T-helper 2 cell treated with Interferon-gamma antibody and Interleukin-4, amounts not matched to agents 5 μg/mL and 100 μg/mL, for 36 hours (primary cell): ENCODE results near the gene PTPN1.
"Not testable (repeated sequence)": the region's sequence is repeated elsewhere in the genome, so short reads cannot be mapped to it uniquely, and the experiment has no call there.

Source experiments
- DNase-seq: peaks from one replicate; pipeline ENCODE4 v3.0.0; 2021; ENCODE audit warnings: low spot score
- H3K27ac Mint-ChIP-seq: one replicate; pipeline ENCODE4 v1.8.0; 2021; ENCODE audit warnings: mild to moderate bottlenecking, mixed read lengths
- H3K27me3 Mint-ChIP-seq: one replicate; pipeline ENCODE4 v1.8.0; 2021; ENCODE audit warnings: low read depth, mixed read lengths
- H3K36me3 Mint-ChIP-seq: one replicate; pipeline ENCODE4 v1.8.0; 2021; ENCODE audit warnings: low read depth, mixed read lengths
- H3K4me1 Mint-ChIP-seq: one replicate; pipeline ENCODE4 v1.8.0; 2021; ENCODE audit warnings: low read depth, mixed read lengths
- H3K4me3 Mint-ChIP-seq: one replicate; pipeline ENCODE4 v1.8.0; 2022; ENCODE audit warnings: mild to moderate bottlenecking, moderate library complexity, mixed read lengths
- H3K9me3 Mint-ChIP-seq: one replicate; pipeline ENCODE4 v1.8.0; 2021; ENCODE audit warnings: mixed read lengths

The PTPN1 gene

DNA sequence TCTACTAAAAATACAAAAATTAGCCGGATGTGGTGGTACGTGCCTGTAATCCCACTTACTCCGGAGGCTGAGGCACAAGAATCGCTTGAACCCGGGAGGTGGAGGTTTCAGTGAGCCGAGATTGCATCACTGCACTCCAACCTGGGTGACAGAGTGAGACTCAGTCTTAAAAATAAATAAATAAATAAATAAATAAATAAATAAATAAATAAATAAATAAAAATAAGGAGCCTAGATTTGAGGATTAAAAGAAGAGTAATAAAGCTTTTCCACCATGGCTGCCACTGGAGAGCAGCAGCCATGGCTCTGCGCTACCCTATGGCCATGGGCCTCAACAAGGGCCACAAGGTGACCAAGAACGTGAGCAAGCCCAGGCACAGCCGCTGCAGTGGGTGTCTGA is 110.3 kb downstream of the PTPN1 start:
- not testable (repeated sequence) for H3K36me3 Mint-ChIP-seq, H3K27ac Mint-ChIP-seq

DNA sequence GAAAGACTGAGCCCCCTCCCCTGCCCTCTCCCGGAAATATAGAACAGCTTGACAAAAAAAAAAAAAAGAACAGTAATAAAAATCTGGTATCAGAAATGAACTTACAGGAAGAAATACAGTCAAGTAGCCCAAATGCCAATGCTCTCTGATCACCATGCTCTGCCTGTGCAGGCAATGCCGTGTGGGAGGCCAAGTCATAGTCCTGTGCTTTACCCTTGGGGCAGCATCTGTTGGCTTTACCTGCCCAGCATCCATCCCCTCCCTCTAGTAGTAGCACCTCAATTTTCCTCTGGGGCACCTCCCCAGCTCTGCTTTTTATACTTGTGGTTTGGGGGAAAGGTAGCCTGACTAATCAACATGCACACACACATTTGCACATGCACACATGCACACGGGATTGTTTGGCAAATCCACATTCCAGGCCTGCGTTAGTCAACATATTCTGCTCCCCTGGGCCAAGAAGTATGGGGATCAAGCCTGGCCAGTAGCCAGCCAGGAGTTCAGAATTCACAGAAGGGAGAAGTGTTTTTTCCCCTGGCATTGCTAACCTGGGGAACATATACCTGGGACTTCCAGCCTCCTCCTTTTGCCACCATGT is 111.0 kb downstream of the PTPN1 start:
- Mint-ChIP-seq H3K4me1 (no peaks in the 10 kb centered on the region), H3K27me3 (no peaks in the 10 kb centered on the region), H3K9me3 (peaks cover 13% of the 10 kb centered on the region), H3K4me3 (no peak overlapping the region), H3K27ac (no peak overlapping the region), H3K36me3 (no peaks in the 10 kb centered on the region)
- no peak for DNase-seq

More for the DNA sequence above, 110.3 kb downstream of the PTPN1 start:
- not testable (repeated sequence) for DNase-seq, H3K4me1 Mint-ChIP-seq, H3K27me3 Mint-ChIP-seq, H3K4me3 Mint-ChIP-seq
- peaks cover 13% of the 10 kb centered on the region for H3K9me3 Mint-ChIP-seq

GRCh38 chr20:50624351-50625016 is 114.3 kb downstream of the PTPN1 start:
- Mint-ChIP-seq H3K4me1 (no peaks in the 10 kb centered on the region), H3K4me3 (no peak overlapping the region), H3K9me3 (peaks cover 11% of the 10 kb centered on the region), H3K27me3 (no peaks in the 10 kb centered on the region), H3K27ac (no peak overlapping the region), H3K36me3 (no peaks in the 10 kb centered on the region)
- DNase-seq: no peak

GRCh38 chr20:50625986-50626677 is 115.9 kb downstream of the PTPN1 start:
- H3K9me3 Mint-ChIP-seq: peaks cover 3% of the 10 kb centered on the region
- no peak overlapping the region for H3K4me3 Mint-ChIP-seq
- no peaks in the 10 kb centered on the region for H3K4me1 Mint-ChIP-seq
- no peak for DNase-seq
- no peaks in the 10 kb centered on the region for H3K36me3 Mint-ChIP-seq
- H3K27me3 Mint-ChIP-seq: no peaks in the 10 kb centered on the region
- H3K27ac Mint-ChIP-seq: no peak overlapping the region

DNA sequence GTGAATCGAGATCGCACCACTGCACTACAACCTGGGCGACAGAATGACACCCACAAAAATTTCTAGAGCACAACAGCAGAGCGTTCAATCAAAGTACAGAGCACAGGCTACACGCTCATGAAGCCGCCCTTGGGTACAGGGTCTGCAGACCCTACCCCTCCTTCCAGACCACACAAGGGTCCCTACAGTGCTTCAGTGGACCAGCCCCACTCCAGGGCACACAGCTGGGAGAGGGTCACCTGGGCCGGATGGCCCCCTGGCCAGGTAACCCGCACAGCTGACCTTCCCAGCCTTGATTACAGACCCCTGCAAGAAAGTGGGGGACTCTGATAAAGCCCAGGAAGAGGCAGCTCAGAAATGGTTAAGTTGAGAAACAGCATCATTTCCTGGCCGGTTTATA is 117.6 kb downstream of the PTPN1 start:
- no peaks in the 10 kb centered on the region for H3K36me3 Mint-ChIP-seq
- no peaks in the 10 kb centered on the region for H3K4me1 Mint-ChIP-seq
- H3K4me3 Mint-ChIP-seq: no peak overlapping the region
- no peak overlapping the region for H3K27ac Mint-ChIP-seq
- no peaks in the 10 kb centered on the region for H3K27me3 Mint-ChIP-seq
- DNase-seq: no peak
- no peaks in the 10 kb centered on the region for H3K9me3 Mint-ChIP-seq

GRCh38 chr20:50628332-50628731 is 118.1 kb downstream of the PTPN1 start:
- no peak overlapping the region for H3K4me3 Mint-ChIP-seq

DNA sequence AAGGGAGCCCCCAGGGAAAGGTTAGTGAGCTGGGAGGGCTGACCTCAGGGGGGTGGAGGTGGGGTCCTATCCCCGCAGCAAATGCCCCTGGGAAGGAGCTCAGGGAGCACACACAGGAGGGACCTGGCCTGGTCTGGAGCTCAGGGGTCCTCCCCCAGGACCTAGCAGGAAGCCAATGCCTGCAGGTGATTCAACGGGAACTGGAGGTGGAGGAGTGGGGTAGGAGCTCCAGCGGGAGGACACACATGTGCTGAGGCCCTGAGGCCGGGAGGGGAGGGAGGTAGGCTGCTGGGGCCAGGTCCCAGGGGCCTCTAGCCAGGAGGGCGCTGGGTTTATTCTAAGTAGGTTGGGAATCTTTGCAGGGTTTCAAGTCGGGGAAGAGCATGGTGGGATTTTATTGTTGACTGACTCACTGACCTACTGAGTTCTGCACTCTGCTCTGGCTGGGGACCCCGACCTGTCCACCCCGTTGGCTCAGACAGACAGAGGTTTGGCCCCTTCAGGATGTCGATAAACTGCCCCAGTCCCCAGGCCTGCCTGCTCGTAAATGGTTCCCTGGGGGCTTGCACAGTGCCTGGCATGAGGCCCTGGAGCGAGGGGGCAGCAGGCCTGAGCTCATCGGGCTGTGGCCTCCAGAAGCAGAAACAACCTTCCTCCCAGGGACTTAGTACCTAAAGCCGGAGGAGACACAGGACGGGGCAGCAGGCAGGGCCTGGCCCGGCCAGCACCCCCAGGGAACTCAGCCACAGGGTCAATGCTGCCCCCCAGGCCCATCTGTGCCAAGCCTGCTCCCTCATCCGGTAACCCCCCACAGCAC is 118.9 kb downstream of the PTPN1 start:
- Mint-ChIP-seq H3K9me3 (no peaks in the 10 kb centered on the region), H3K27ac (no peak overlapping the region), H3K4me1 (no peaks in the 10 kb centered on the region), H3K27me3 (no peaks in the 10 kb centered on the region), H3K4me3 (no peak overlapping the region), H3K36me3 (no peaks in the 10 kb centered on the region)
- no peak for DNase-seq

More at GRCh38 chr20:50628332-50628731, 118.1 kb downstream of the PTPN1 start:
- H3K36me3 Mint-ChIP-seq: no peaks in the 10 kb centered on the region
- no peaks in the 10 kb centered on the region for H3K4me1 Mint-ChIP-seq
- no peak for DNase-seq
- no peaks in the 10 kb centered on the region for H3K9me3 Mint-ChIP-seq
- H3K27ac Mint-ChIP-seq: no peak overlapping the region
- H3K27me3 Mint-ChIP-seq: no peaks in the 10 kb centered on the region

DNA sequence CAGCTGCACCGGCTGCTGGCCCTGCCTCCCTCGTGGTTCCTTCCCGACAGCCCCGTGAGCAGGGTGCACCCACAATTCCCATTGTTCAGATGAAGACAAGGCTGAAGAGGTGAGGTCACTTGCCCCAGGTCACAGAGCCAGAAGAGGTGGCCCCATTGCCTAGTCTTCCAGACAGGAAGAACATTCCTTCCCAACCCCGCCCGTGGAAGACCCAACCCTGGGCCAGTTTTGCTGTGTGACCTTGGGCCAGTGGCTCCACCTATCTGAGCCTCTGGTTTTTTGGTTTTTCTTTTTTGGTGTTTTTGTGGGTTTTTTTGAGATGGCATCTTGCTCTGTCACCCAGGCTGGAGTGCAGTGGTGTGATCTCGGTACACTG is 119.5 kb downstream of the PTPN1 start:
- Mint-ChIP-seq H3K4me3 (no peak overlapping the region), H3K36me3 (no peaks in the 10 kb centered on the region), H3K27ac (no peak overlapping the region), H3K4me1 (no peaks in the 10 kb centered on the region), H3K27me3 (peaks cover 4% of the 10 kb centered on the region), H3K9me3 (no peaks in the 10 kb centered on the region)
- no peak for DNase-seq

- Mint-ChIP-seq H3K9me3 (no peaks in the 10 kb centered on the region), H3K27me3 (peaks cover 4% of the 10 kb centered on the region), H3K36me3 (no peaks in the 10 kb centered on the region), H3K4me3 (no peak overlapping the region), H3K4me1 (no peaks in the 10 kb centered on the region), H3K27ac (no peak overlapping the region)
- DNase-seq: no peak
These were observed 120.5 kb downstream of the PTPN1 start for GRCh38 chr20:50630578-50631263.

- Mint-ChIP-seq H3K27me3 (peaks cover 4% of the 10 kb centered on the region), H3K4me3 (no peak overlapping the region), H3K4me1 (no peaks in the 10 kb centered on the region), H3K27ac (no peak overlapping the region), H3K9me3 (no peaks in the 10 kb centered on the region), H3K36me3 (no peaks in the 10 kb centered on the region)
- DNase-seq: no peak
These were observed 122.1 kb downstream of the PTPN1 start for GRCh38 chr20:50632236-50632635.

DNA sequence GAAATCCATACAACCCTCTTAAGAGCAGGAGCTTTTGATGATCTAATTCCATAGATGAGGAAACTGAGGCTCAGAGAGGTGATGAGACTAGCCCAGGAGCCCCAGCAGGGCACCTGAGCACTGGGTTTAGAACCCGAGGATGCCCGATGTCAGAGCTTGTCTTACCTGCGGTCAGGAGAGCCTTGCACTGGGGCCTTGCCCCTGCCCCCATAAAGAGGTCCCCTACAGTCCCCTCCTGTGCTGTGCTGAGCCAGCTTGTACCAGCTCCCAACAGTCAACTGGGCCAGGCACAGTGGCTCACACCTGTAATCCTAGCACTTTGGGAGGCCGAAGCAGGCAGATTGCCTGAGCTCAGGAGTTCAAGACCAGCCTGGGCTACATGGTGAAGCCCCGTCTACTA is 122.5 kb downstream of the PTPN1 start:
- Mint-ChIP-seq H3K36me3 (no peaks in the 10 kb centered on the region), H3K27ac (no peak overlapping the region), H3K4me3 (no peak overlapping the region), H3K9me3 (no peaks in the 10 kb centered on the region), H3K27me3 (peaks cover 4% of the 10 kb centered on the region), H3K4me1 (no peaks in the 10 kb centered on the region)
- DNase-seq: no peak

DNA sequence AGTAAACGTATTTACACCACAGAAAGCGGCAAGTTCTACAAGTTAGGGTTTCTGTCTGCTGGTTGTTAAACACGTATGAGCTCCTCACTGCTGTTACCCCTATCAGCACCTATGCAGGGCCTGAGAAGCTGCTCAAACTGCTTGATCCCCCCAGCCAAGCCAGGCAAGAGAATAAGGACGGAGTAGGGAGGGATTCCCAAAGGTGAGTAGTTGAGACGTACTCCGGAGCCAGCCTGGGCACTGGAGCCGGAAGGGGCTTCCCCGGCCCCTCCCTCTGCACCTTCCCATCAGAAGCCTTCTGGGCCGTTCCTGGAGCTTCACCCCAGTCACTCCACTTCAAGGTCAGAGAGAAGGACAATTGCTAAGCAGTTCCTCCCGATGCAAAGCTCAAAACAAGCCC is 123.2 kb downstream of the PTPN1 start:
- H3K9me3 Mint-ChIP-seq: no peaks in the 10 kb centered on the region
- no peak overlapping the region for H3K27ac Mint-ChIP-seq
- no peak overlapping the region for H3K4me3 Mint-ChIP-seq
- DNase-seq: no peak
- no peaks in the 10 kb centered on the region for H3K36me3 Mint-ChIP-seq
- H3K27me3 Mint-ChIP-seq: peaks cover 4% of the 10 kb centered on the region
- no peaks in the 10 kb centered on the region for H3K4me1 Mint-ChIP-seq

GRCh38 chr20:50634191-50634590 is 124.0 kb downstream of the PTPN1 start:
- no peak overlapping the region for H3K4me3 Mint-ChIP-seq
- H3K9me3 Mint-ChIP-seq: no peaks in the 10 kb centered on the region
- H3K4me1 Mint-ChIP-seq: no peaks in the 10 kb centered on the region
- no peak for DNase-seq
- peaks cover 4% of the 10 kb centered on the region for H3K27me3 Mint-ChIP-seq
- no peak overlapping the region for H3K27ac Mint-ChIP-seq
- H3K36me3 Mint-ChIP-seq: no peaks in the 10 kb centered on the region
